OCI-M2 (cell line): ENCODE results near the gene VENTX.
"Not testable (repeated sequence)": the region's sequence is repeated elsewhere in the genome, so short reads cannot be mapped to it uniquely, and the experiment has no call there.

Source experiments
- DNase-seq: peaks from one replicate; lab custom pipeline; 2025; ENCODE audit not compliant: unreplicated experiment; lab: John Stamatoyannopoulos, UW

The VENTX gene

GRCh38 chr10:133254421-133255120 lies 16.9 kb downstream of the VENTX start:
- DNase-seq, result no peak

- DNase-seq, result no peak
Measured at GRCh38 chr10:133255323-133255722, 17.7 kb downstream of the VENTX start.

- DNase-seq, result no peak
Measured at GRCh38 chr10:133257489-133258065, 19.9 kb downstream of the VENTX start.

DNA sequence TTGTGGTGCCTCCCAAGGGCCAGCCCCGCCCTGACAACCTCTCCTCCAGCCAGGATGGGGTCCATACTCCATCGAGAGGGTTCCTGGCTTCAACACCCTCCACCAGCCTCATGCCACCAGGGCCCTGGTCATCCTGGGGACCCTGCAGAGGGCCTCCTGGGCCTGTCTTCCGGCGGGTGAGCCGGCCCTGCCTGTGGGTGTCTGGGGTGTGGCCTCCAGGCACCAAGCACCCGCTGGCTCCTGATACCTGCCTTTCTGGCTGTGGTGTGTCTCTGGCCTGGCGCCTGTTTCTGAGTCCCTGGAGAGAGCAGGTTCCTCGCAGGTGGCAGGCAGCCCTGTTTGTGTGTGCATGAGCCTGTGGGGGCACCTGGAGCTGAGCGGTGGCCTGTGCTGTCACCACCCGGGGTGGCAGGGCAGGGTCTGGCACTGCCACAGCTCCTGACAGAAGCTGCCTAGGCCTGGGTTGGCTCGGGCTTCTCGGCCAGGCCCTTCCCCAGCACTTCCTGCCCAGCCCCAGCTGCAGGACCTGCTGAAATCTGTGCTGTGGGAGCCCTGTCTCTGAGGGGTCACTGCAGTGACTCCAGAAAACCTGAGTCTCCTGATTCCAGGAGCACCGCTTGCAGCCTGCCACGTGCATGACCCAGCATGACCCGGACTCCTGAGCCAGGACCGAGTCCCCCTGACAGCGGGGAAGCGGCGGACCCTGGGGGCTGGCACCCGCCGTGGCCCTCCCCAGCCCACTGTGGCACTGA lies 20.6 kb downstream of the VENTX start:
- DNase-seq, result no peak

- no peak for DNase-seq
Measured at GRCh38 chr10:133258818-133259601, 21.4 kb downstream of the VENTX start.

- no peak for DNase-seq
Measured at GRCh38 chr10:133259602-133259989, 21.9 kb downstream of the VENTX start.

GRCh38 chr10:133260895-133261725 lies 23.5 kb downstream of the VENTX start:
- peak; percentile 2 for DNase-seq

DNA sequence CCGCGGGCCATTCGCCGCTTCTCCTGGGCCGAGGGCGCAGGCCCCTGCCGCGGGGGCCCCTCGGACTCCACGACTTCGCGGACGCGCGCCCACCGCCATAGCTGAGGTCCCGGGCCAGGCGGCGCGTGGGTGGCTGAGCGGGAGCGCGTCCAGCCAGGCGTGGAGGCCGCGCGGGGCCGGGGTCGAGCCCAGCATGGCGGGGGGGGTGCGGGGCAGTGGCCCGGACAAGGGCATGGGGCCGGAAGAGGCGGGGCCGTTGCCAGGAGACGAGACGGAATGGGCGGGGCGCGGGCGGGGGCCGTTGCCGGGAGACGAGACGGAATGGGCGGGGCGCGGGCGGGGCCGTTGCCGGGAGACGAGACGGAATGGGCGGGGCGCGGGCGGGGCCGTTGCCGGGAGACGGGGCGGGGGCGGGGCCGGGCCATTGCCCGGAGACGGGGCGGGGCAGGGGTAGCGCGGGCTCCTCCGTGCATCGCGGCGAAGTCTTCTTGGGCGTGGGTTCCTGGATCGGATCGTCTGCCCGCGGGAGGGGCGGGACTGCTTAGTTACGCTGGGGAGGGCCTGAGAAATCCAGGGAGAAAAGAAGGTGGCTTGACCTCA lies 24.2 kb downstream of the VENTX start:
- no peak for DNase-seq

DNA sequence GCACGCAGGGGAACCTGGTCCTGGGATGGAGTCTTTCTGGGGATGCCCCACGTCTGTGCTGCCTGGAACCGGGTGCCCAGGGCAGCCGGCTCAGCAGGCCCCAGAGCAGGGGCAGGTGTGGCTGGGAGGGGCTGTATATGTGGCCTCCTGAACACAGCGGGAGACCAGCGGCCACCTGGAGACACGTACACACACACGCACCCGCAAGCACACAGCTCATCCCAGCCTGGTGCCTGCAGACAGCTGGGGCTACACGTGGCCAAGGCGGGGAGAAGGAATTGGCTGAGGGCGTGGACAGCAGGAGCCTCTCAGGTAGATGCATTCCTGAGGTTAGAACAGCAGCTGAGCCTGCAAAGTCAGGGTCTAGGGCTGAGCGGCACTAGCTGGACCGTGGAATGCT lies 25.0 kb downstream of the VENTX start:
- DNase-seq, result no peak

DNA sequence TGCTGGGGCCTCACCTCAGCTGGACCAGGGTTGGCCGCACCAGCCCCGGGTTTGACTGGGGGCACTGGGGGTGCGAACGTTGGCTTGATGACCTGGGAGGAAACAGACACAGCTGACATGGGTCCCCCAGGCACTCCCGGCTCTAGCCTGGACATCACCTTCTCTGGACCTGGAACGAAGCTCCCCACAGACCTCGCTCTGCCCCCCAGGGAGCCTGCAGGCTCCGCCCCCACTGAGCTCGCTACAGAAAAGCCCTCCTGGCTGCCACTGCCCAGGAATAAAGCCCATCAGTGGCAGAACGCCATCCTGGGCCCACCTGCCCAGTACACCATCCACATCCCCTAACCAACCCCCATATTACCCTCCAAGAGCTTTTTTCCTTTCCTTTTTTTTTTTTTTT lies 26.0 kb downstream of the VENTX start:
- DNase-seq, result no peak

DNA sequence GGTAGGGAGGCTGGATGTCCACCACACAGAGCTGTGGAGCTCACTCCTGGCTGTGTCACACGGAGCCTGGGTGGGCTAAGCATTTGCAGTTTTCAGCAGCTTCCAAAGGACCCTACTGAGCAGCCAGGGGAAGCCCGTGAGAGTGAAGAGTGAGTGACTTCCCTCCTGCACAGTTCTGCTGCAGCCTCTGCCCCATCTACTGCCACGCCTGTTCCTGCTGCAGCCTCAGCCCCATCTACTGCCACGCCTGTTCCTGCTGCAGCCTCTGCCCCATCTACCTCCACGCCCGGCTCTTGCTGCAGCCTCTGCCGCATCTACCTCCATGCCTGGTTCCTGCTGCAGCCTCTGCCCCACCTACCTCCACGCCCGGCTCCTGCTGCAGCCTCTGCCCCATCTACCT lies 26.8 kb downstream of the VENTX start:
- no peak for DNase-seq

GRCh38 chr10:133265052-133265451 lies 27.4 kb downstream of the VENTX start:
- not testable (repeated sequence) for DNase-seq

- DNase-seq, result no peak
Measured at GRCh38 chr10:133266056-133266795, 28.6 kb downstream of the VENTX start.

- DNase-seq, result no peak
Measured at GRCh38 chr10:133267293-133267692, 29.6 kb downstream of the VENTX start.

DNA sequence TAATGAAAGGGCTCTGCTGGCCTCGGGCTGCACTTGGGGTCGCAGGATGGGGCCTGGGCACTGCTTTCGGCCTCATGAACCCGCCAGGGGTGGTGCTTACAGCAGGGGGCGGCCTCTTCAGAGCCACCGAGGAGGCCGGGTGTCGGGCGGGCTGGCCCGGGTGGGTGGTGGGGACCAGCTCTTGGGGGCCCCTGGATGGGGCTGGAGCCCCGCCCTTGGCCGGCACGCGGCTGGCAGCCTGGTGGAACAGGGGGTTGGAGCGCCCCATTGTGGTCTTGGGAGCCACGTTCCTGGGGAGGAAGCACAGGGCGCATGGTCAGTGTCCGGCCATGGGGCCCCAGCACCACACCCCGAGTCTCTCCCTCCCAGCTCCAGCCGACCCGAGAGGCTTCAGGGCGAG lies 30.2 kb downstream of the VENTX start:
- no peak for DNase-seq

DNA sequence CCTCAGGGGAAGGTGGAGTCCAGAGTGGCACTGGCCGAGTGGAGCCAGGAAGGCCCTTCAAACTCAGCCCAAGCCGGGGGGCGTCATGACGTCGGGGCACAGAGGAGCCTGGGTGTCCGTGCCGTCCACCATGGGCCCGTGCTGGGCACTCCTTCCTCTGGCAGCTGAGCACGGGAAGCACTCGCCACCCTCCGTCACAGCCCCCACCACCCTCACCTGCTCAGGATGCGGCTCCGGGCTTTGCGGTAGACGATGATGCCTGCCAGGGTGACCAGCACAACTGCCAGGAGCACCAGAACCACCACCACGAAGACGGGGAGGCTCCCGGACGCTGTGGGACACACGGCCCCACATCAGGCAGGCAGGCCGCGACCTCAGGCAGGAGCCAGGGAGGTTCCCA lies 30.9 kb downstream of the VENTX start:
- DNase-seq, result no peak

DNA sequence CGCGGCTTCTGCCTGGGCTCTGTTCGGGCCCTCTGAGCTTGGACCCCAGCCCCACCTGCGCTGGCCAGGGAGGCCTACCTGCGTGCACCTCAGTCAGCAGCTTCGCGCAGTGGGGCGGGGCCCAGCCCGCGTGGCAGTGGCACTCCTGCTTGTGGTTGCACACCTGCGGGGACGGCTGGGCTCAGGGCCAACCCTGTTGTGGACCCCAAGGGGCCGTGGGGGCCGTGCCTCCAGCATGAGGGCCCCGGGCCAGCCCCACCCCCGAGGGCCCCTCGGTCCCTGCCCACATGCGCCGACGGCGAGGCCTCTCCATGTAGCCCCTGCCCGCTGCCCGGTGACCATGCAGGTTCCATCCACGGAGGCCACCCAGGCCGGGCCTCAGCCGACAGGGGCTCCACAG lies 31.7 kb downstream of the VENTX start:
- DNase-seq, result no peak

- DNase-seq, result no peak
Measured at GRCh38 chr10:133270204-133270603, 32.5 kb downstream of the VENTX start.

DNA sequence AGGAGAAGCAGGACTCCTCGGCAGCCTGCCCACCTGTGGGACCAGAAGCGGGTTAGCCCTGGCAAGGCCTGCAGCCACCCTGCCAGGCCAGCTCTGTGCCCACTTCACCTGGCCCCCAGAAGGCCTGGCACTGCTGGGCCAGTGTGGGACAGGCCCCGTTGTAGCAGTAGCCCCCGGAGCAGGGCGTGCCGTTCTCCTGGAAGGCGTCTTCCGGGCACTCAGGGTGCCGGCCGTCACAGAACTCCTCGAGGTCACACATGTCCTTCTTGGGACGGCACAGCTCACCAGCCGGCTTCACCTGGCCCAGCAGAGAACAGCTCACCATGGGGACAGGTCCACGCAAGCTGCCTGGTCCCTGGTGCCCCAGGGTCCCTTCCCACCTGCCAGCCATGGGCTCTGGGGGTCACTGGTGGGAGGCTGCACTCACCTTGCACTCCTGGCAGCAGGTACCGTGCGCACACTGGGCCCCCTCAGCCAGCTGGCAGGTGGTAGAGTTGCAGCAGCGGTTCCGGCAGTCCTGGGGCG lies 33.2 kb downstream of the VENTX start:
- DNase-seq, result no peak
